Panc1 (cell line): ENCODE results near the gene ASB2. TPM values are rescaled to one million over a fixed set of nuclear protein-coding genes. Genes with fewer than 3 reads are reported as not detected.

Experiments used
- ATAC-seq: fragments of 200-7000 bp; cut with Tn5 transposase; 2 replicates; pipeline ENCODE4 v1.9.1; 2020; ENCODE audit warnings: mild to moderate bottlenecking, moderate library complexity
- BruUV-seq: library from RNA; stranded (reverse); fragments of 400-500 nt; replicated peaks from 2 replicates; lab custom pipeline; 2021; lab: Mats Ljungman, UMichigan
- CTCF ChIA-PET: fragments of 300-600 bp; sonication (Branson Sonifier 250); formaldehyde crosslinking; loops from one replicate; lab custom pipeline; 2022; ENCODE audit warnings: antibody characterized with exemption; lab: Charles Lee
- POLR2A ChIA-PET: fragments of 300-600 bp; sonication (Branson Sonifier 250); formaldehyde crosslinking; loops from one replicate; lab custom pipeline; 2022; ENCODE audit warnings: antibody characterized with exemption; lab: Charles Lee
- DNase-seq: peaks from one replicate; pipeline ENCODE4 v3.0.0-alpha.2; 2010; ENCODE audit warnings: low read depth, low spot score
- H3K27ac ChIP-seq: 2 replicates; pipeline ENCODE4 v1.5.1; 2011; ENCODE audit warnings: mild to moderate bottlenecking, low read length, inconsistent platforms
- H3K27me3 ChIP-seq: fragments of 200-500 bp; sonication (Bioruptor generic); 2 replicates; pipeline ENCODE4 v1.6.0; 2014; ENCODE audit warnings: low read length, inconsistent platforms; ENCODE audit not compliant: control insufficient read depth, insufficient read depth
- H3K36me3 ChIP-seq: fragments of 200-500 bp; sonication (Bioruptor generic); 2 replicates; pipeline ENCODE4 v1.5.1; 2014; ENCODE audit warnings: inconsistent platforms, mild to moderate bottlenecking, low read length, moderate library complexity; ENCODE audit not compliant: control insufficient read depth, insufficient read depth
- H3K4me1 ChIP-seq: 2 replicates; pipeline ENCODE4 v1.5.1; 2011; ENCODE audit warnings: inconsistent platforms, mild to moderate bottlenecking, low read length, moderate library complexity; ENCODE audit not compliant: control insufficient read depth, insufficient read depth
- H3K4me3 ChIP-seq, 2 experiments: 2 replicates each; pipeline ENCODE4 v1.5.1; 2011 to 2012; ENCODE audit warnings: low read depth in 2 of 2, low read length in 2 of 2, mild to moderate bottlenecking in 2 of 2, inconsistent platforms in 1 of 2, moderate library complexity in 1 of 2
- H3K9me3 ChIP-seq: fragments of 200-500 bp; sonication (Bioruptor generic); 2 replicates; pipeline ENCODE4 v1.5.1; 2014; ENCODE audit warnings: low read depth, mild to moderate bottlenecking, inconsistent platforms, low read length, moderate library complexity; ENCODE audit not compliant: control insufficient read depth, insufficient read depth
- POLR2AphosphoS5 ChIP-seq: IDR thresholded peaks from 2 replicates; pipeline ENCODE4 v1.6.1; 2012; ENCODE audit warnings: mild to moderate bottlenecking, low read depth, low read length, moderate library complexity
- SIN3A ChIP-seq: IDR thresholded peaks from 2 replicates; pipeline ENCODE4 v1.6.1; 2012; ENCODE audit warnings: low read depth, mild to moderate bottlenecking, low read length, moderate library complexity, borderline replicate concordance; ENCODE audit not compliant: insufficient read depth
- TCF7L2 ChIP-seq: IDR thresholded peaks from 2 replicates; pipeline ENCODE4 v1.6.1; 2011; ENCODE audit warnings: mild to moderate bottlenecking, low read depth, low read length, inconsistent platforms
- in situ Hi-C: cut with HindIII; loops from 2 replicates; pipeline ENCODE4 v1.10.0; 2016; ENCODE audit warnings: low sequenced_read_pairs, low pct_unique_long_range_greater_than_20kb
- intact Hi-C: fragments of 100-400 bp; cut with micrococcal nuclease; formaldehyde crosslinking; loops from one replicate; pipeline ENCODE4 v1.10.0; 2022; ENCODE audit not compliant: unreplicated experiment
- total RNA-seq: library from RNA; stranded (reverse); gene quantifications from one replicate; pipeline ENCODE4 v1.2.1, GENCODE V29; 2021; ENCODE audit not compliant: unreplicated experiment
- TF ChIP-seq, protein P1 (sequence below): fragments of 450-650 bp; IDR thresholded peaks from 2 replicates; pipeline ENCODE4 v1.5.1; 2017; ENCODE audit warnings: mild to moderate bottlenecking
- TF ChIP-seq, protein P2 (sequence below), 2 experiments: IDR thresholded peaks; 2 replicates each; pipeline ENCODE4 v1.6.1; 2011 to 2012; ENCODE audit warnings: low read depth in 2 of 2, control low read depth in 1 of 2, low read length in 1 of 2, mild to moderate bottlenecking in 1 of 2, moderate library complexity in 1 of 2; ENCODE audit not compliant: insufficient read depth in 1 of 2

The ASB2 gene
- total RNA-seq, 1 experiment from 2014 or later: 0.28 TPM

DNA sequence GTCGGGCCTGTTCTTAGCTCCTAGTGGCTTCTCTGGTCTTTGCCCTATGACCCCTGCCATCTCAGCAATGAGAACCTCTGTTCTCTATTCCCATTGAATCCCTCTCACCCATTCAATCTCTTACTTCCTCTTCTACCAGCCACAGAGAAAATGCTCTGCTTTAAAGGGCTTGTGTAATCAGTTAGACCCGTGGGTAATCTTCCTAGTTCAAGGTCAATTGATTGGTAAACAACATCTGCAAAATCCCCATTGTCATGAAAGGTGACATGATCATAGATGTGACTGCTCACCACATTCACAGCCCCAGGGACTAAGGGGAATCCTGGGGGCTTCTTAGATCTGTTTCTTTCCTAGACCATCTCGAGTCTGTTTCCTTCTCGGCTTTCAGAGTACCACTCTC lies 13.6 kb upstream of the ASB2 start:
- CTCF ChIA-PET: no interaction called here
- POLR2A ChIA-PET: no interaction called here
- H3K9me3 ChIP-seq: no peaks in the 10 kb centered on the region
- BruUV-seq: no TSS peak
- H3K36me3 ChIP-seq: no peaks in the 10 kb centered on the region
- H3K27me3 ChIP-seq: no peaks in the 10 kb centered on the region
- no peak overlapping the region for H3K27ac ChIP-seq
- ATAC-seq (no peak), DNase-seq (no peak)
- TF ChIP-seq, protein P1, sequence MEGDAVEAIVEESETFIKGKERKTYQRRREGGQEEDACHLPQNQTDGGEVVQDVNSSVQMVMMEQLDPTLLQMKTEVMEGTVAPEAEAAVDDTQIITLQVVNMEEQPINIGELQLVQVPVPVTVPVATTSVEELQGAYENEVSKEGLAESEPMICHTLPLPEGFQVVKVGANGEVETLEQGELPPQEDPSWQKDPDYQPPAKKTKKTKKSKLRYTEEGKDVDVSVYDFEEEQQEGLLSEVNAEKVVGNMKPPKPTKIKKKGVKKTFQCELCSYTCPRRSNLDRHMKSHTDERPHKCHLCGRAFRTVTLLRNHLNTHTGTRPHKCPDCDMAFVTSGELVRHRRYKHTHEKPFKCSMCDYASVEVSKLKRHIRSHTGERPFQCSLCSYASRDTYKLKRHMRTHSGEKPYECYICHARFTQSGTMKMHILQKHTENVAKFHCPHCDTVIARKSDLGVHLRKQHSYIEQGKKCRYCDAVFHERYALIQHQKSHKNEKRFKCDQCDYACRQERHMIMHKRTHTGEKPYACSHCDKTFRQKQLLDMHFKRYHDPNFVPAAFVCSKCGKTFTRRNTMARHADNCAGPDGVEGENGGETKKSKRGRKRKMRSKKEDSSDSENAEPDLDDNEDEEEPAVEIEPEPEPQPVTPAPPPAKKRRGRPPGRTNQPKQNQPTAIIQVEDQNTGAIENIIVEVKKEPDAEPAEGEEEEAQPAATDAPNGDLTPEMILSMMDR: no peak
- no peak for TF ChIP-seq POLR2AphosphoS5
- no peak for TF ChIP-seq SIN3A
- intact Hi-C loops (no loop called here), in situ Hi-C loops (no loop called here)
- H3K4me3 ChIP-seq: no peak overlapping the region
- H3K4me1 ChIP-seq: peaks cover 3% of the 10 kb centered on the region

DNA sequence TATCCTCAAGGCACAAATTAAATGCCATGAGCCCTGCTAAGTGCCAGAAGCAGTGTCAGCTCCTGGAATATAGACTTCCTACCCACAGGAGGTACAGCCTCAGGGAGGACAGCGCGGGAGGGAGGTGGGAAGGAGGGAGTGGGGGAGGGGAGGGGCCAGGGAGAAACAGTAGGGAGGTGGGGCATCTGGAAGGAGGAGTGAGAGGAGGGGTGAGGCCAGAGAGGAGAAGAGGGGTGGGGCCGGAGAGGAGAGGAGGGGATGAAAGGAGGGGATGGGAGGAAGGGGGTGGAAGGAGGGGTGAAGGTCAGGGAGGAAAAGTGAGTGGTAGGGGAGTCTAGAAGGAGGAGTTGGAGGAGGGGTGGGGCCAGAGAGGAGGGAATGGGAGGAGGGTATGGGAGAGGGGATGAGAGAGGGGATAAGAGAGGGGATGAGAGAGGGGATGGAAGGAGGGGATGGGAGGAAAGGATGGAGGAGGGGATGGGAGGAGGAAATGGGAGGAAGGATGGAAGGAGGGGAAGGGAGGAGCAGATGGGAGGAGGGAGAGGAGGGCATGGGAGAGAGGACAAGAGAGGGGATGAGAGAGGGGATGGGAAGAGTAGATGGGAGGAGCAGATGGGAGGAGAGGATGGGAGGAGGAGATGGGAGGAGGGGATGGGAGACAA lies 11.6 kb upstream of the ASB2 start:
- ChIA-PET POLR2A (no interaction called here), CTCF (interaction anchor here (0.6 kb wide), 1 partner anchor 36 kb away, joined by 9 read pairs; no protein-coding TSS in a partner anchor)
- in situ Hi-C loops: no loop called here
- Histone ChIP-seq H3K36me3 (no peaks in the 10 kb centered on the region), H3K9me3 (no peaks in the 10 kb centered on the region), H3K4me3 (no peak overlapping the region), H3K4me1 (peaks cover 7% of the 10 kb centered on the region), H3K27ac (no peak overlapping the region), H3K27me3 (no peaks in the 10 kb centered on the region)
- DNase-seq: no peak
- TF ChIP-seq TCF7L2 (no peak), POLR2AphosphoS5 (no peak), SIN3A (no peak)
- TF ChIP-seq, protein P1: no peak
- TF ChIP-seq, protein P2, sequence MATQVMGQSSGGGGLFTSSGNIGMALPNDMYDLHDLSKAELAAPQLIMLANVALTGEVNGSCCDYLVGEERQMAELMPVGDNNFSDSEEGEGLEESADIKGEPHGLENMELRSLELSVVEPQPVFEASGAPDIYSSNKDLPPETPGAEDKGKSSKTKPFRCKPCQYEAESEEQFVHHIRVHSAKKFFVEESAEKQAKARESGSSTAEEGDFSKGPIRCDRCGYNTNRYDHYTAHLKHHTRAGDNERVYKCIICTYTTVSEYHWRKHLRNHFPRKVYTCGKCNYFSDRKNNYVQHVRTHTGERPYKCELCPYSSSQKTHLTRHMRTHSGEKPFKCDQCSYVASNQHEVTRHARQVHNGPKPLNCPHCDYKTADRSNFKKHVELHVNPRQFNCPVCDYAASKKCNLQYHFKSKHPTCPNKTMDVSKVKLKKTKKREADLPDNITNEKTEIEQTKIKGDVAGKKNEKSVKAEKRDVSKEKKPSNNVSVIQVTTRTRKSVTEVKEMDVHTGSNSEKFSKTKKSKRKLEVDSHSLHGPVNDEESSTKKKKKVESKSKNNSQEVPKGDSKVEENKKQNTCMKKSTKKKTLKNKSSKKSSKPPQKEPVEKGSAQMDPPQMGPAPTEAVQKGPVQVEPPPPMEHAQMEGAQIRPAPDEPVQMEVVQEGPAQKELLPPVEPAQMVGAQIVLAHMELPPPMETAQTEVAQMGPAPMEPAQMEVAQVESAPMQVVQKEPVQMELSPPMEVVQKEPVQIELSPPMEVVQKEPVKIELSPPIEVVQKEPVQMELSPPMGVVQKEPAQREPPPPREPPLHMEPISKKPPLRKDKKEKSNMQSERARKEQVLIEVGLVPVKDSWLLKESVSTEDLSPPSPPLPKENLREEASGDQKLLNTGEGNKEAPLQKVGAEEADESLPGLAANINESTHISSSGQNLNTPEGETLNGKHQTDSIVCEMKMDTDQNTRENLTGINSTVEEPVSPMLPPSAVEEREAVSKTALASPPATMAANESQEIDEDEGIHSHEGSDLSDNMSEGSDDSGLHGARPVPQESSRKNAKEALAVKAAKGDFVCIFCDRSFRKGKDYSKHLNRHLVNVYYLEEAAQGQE (IDR thresholded peaks at IDR 0.05; ENCODE audit: insufficient read depth in 1 of 2, low read depth in 2 of 2, low read length in 1 of 2): no peak
- intact Hi-C loops: no loop called here
- ATAC-seq: no peak
- BruUV-seq: no TSS peak
